Trophoblast cell (in vitro differentiated cells and primary cell): Measurements from ENCODE around the gene IL22RA1.

Source experiments
- DNase-seq, 2 donors: peaks; one replicate each; pipeline ENCODE4 v3.0.0-alpha.2; 2016
- H2AFZ ChIP-seq: 2 replicates; pipeline ENCODE4 v1.6.1; 2013; ENCODE audit warnings: low read length, moderate library complexity, mild to moderate bottlenecking; ENCODE audit not compliant: insufficient read depth, poor library complexity
- H2AK5ac ChIP-seq: 2 replicates; pipeline ENCODE4 v1.6.1; 2013; ENCODE audit warnings: mild to moderate bottlenecking, low read length
- H2BK120ac ChIP-seq: 2 replicates; pipeline ENCODE4 v1.6.1; 2013; ENCODE audit warnings: low read length, mild to moderate bottlenecking, moderate library complexity; ENCODE audit not compliant: insufficient read depth, poor library complexity
- H2BK12ac ChIP-seq: 2 replicates; pipeline ENCODE4 v1.6.1; 2013; ENCODE audit warnings: mild to moderate bottlenecking, low read length, moderate library complexity
- H2BK5ac ChIP-seq: 2 replicates; pipeline ENCODE4 v1.6.1; 2013; ENCODE audit warnings: low read length, low read depth, moderate library complexity, mild to moderate bottlenecking; ENCODE audit not compliant: poor library complexity
- H3K14ac ChIP-seq: 2 replicates; pipeline ENCODE4 v1.6.1; 2013; ENCODE audit warnings: mild to moderate bottlenecking, low read length
- H3K18ac ChIP-seq: 2 replicates; pipeline ENCODE4 v1.6.1; 2013; ENCODE audit warnings: mild to moderate bottlenecking, low read length
- H3K23ac ChIP-seq: 2 replicates; pipeline ENCODE4 v1.6.1; 2013; ENCODE audit warnings: low read length
- H3K27ac ChIP-seq: 2 replicates; pipeline ENCODE4 v1.5.1; 2013; ENCODE audit warnings: low read depth, mild to moderate bottlenecking, inconsistent platforms, low read length, moderate library complexity
- H3K27me3 ChIP-seq: 2 replicates; pipeline ENCODE4 v1.6.1; 2013; ENCODE audit warnings: inconsistent platforms, mild to moderate bottlenecking, low read length, moderate library complexity; ENCODE audit not compliant: insufficient read depth
- H3K36me3 ChIP-seq, 2 experiments: 1 replicate in 1 of 2; 2 replicates in 1 of 2; pipeline ENCODE4 v1.6.1; 2013; ENCODE audit warnings: low read length in 2 of 2, mild to moderate bottlenecking in 2 of 2, moderate library complexity in 1 of 2; ENCODE audit not compliant: insufficient read depth in 2 of 2, control insufficient read depth in 1 of 2
- H3K4ac ChIP-seq: 2 replicates; pipeline ENCODE4 v1.6.1; 2013; ENCODE audit warnings: low read depth, mild to moderate bottlenecking, low read length, moderate library complexity
- H3K4me1 ChIP-seq, 2 experiments: 1 replicate in 1 of 2; 2 replicates in 1 of 2; pipeline ENCODE4 v1.6.1; 2013; ENCODE audit warnings: low read length in 2 of 2, mild to moderate bottlenecking in 2 of 2, moderate library complexity in 1 of 2; ENCODE audit not compliant: insufficient read depth in 2 of 2, control insufficient read depth in 1 of 2
- H3K4me2 ChIP-seq: 2 replicates; pipeline ENCODE4 v1.6.1; 2013; ENCODE audit warnings: inconsistent platforms, mild to moderate bottlenecking, low read length, moderate library complexity
- H3K4me3 ChIP-seq: 2 replicates; pipeline ENCODE4 v1.5.1; 2013; ENCODE audit warnings: mild to moderate bottlenecking, low read depth, low read length, inconsistent platforms
- H3K79me1 ChIP-seq: one replicate; pipeline ENCODE4 v1.6.1; 2013; ENCODE audit warnings: low read length
- H3K79me2 ChIP-seq: 2 replicates; pipeline ENCODE4 v1.6.1; 2013; ENCODE audit warnings: low read length, mild to moderate bottlenecking; ENCODE audit not compliant: control insufficient read depth, insufficient read depth, poor library complexity
- H3K9ac ChIP-seq: 2 replicates; pipeline ENCODE4 v1.6.1; 2013; ENCODE audit warnings: mild to moderate bottlenecking, low read length
- H3K9me3 ChIP-seq: 2 replicates; pipeline ENCODE4 v1.6.1; 2013; ENCODE audit warnings: low read depth, mild to moderate bottlenecking, control low read depth, inconsistent platforms, low read length; ENCODE audit not compliant: insufficient read depth
- H4K12ac ChIP-seq: 2 replicates; pipeline ENCODE4 v1.6.1; 2013; ENCODE audit warnings: low read depth, mild to moderate bottlenecking, low read length, moderate library complexity
- H4K8ac ChIP-seq: 2 replicates; pipeline ENCODE4 v1.6.1; 2013; ENCODE audit warnings: low read depth, mild to moderate bottlenecking, low read length, moderate library complexity
- H4K91ac ChIP-seq: one replicate; pipeline ENCODE4 v1.6.1; 2013; ENCODE audit warnings: low read depth, mild to moderate bottlenecking, low read length, moderate library complexity
- WGBS: extraction: QIAGEN DNeasy Blood & Tissue Kit; methylation state at CpG from one replicate; pipeline ENCODE4 v1.1.7; 2013; ENCODE audit warnings: missing lambda C conversion rate; ENCODE audit not compliant: insufficient read length, insufficient coverage; ENCODE audit errors: extremely low coverage; 5-methylcytosine and 5-hydroxymethylcytosine counted together

IL22RA1 gene

GRCh38 chr1:24127801-24128363 lies 15.1 kb downstream of the IL22RA1 start:
- Histone ChIP-seq H2AK5ac (no peak overlapping the region), H2BK5ac (no peak overlapping the region), H3K4ac (no peak overlapping the region), H3K4me1 (peaks cover 0 to 4% of the 10 kb centered on the region in 2 experiments), H3K18ac (no peak overlapping the region), H3K4me3 (no peak overlapping the region), H2AFZ (no peak overlapping the region), H4K12ac (no peak overlapping the region), H3K23ac (no peak overlapping the region), H3K4me2 (no peak overlapping the region), H2BK12ac (no peak overlapping the region), H3K79me2 (no peaks in the 10 kb centered on the region), H2BK120ac (no peak overlapping the region), H4K8ac (no peak overlapping the region), H4K91ac (no peak overlapping the region), H3K9me3 (no peaks in the 10 kb centered on the region), H3K79me1 (no peaks in the 10 kb centered on the region), H3K27me3 (no peaks in the 10 kb centered on the region), H3K9ac (no peak overlapping the region), H3K36me3 (no peaks in the 10 kb centered on the region), H3K14ac (no peak overlapping the region), H3K27ac (no peak overlapping the region)
- DNase-seq, result no peak
- WGBS, result no CpG with 5 or more reads among the region's 7 CpGs

GRCh38 chr1:24127134-24127800 lies 15.7 kb downstream of the IL22RA1 start:
- no CpG with 5 or more reads among the region's 3 CpGs for WGBS
- Histone ChIP-seq H4K91ac (no peak overlapping the region), H3K4me2 (no peak overlapping the region), H3K4ac (no peak overlapping the region), H3K9me3 (no peaks in the 10 kb centered on the region), H2BK12ac (no peak overlapping the region), H3K14ac (no peak overlapping the region), H3K79me1 (no peaks in the 10 kb centered on the region), H3K36me3 (no peaks in the 10 kb centered on the region), H2BK5ac (no peak overlapping the region), H3K4me3 (no peak overlapping the region), H4K12ac (no peak overlapping the region), H2AFZ (no peak overlapping the region), H3K9ac (no peak overlapping the region), H3K79me2 (no peaks in the 10 kb centered on the region), H2BK120ac (no peak overlapping the region), H2AK5ac (no peak overlapping the region), H3K23ac (no peak overlapping the region), H3K18ac (no peak overlapping the region), H3K27me3 (no peaks in the 10 kb centered on the region), H4K8ac (no peak overlapping the region), H3K4me1 (peaks cover 0 to 4% of the 10 kb centered on the region in 2 experiments), H3K27ac (no peak overlapping the region)
- DNase-seq, result no peak

- Histone ChIP-seq H3K4me1 (peaks cover 0 to 5% of the 10 kb centered on the region in 2 experiments), H3K27me3 (no peaks in the 10 kb centered on the region)
- no CpG with 5 or more reads among the region's 5 CpGs for WGBS
Measured at GRCh38 chr1:24126672-24127023, 16.3 kb downstream of the IL22RA1 start.

GRCh38 chr1:24126018-24126671 lies 16.8 kb downstream of the IL22RA1 start:
- Histone ChIP-seq H2BK5ac (no peak overlapping the region), H3K23ac (no peak overlapping the region), H3K79me2 (no peaks in the 10 kb centered on the region), H4K91ac (no peak overlapping the region), H3K18ac (no peak overlapping the region), H2AFZ (no peak overlapping the region), H2AK5ac (no peak overlapping the region), H3K9ac (no peak overlapping the region), H3K4me1 (peaks cover 0 to 10% of the 10 kb centered on the region in 2 experiments), H3K9me3 (no peaks in the 10 kb centered on the region), H3K27me3 (no peaks in the 10 kb centered on the region), H3K4me2 (no peak overlapping the region), H2BK12ac (no peak overlapping the region), H4K8ac (no peak overlapping the region), H3K27ac (no peak overlapping the region), H3K4ac (no peak overlapping the region), H3K14ac (no peak overlapping the region), H2BK120ac (no peak overlapping the region), H3K4me3 (no peak overlapping the region), H3K36me3 (no peaks in the 10 kb centered on the region), H3K79me1 (no peaks in the 10 kb centered on the region), H4K12ac (no peak overlapping the region)
- no peak for DNase-seq
- WGBS, result no CpG with 5 or more reads among the region's 6 CpGs

More at GRCh38 chr1:24126672-24127023, 16.3 kb downstream of the IL22RA1 start:
- Histone ChIP-seq H2BK120ac (no peak overlapping the region), H3K9ac (no peak overlapping the region), H3K4me2 (no peak overlapping the region), H2BK5ac (no peak overlapping the region), H3K27ac (no peak overlapping the region), H4K8ac (no peak overlapping the region), H2AK5ac (no peak overlapping the region), H3K18ac (no peak overlapping the region), H3K36me3 (no peaks in the 10 kb centered on the region), H4K12ac (no peak overlapping the region), H3K9me3 (no peaks in the 10 kb centered on the region), H3K79me1 (no peaks in the 10 kb centered on the region), H4K91ac (no peak overlapping the region), H3K79me2 (no peaks in the 10 kb centered on the region), H3K4me3 (no peak overlapping the region), H3K14ac (no peak overlapping the region), H3K4ac (no peak overlapping the region), H2AFZ (no peak overlapping the region), H2BK12ac (no peak overlapping the region), H3K23ac (no peak overlapping the region)
- no peak for DNase-seq
